Raji (cell line): Measurements from ENCODE around the gene DRAXIN.

Experiments used
- POLR2A ChIP-seq: IDR thresholded peaks from 2 replicates; pipeline ENCODE4 v1.6.1; 2011; ENCODE audit warnings: low read depth, low read length, control low read depth; ENCODE audit not compliant: insufficient read depth

DRAXIN gene

GRCh38 chr1:11751087-11751486 is 59.6 kb downstream of the DRAXIN start:
- TF ChIP-seq POLR2A, result no peak

GRCh38 chr1:11752359-11753088 is 61.0 kb downstream of the DRAXIN start:
- no peak for TF ChIP-seq POLR2A

GRCh38 chr1:11753555-11754208 is 62.2 kb downstream of the DRAXIN start:
- no peak for TF ChIP-seq POLR2A

GRCh38 chr1:11757047-11757446 is 65.5 kb downstream of the DRAXIN start:
- no peak for TF ChIP-seq POLR2A

- no peak for TF ChIP-seq POLR2A
Measured at GRCh38 chr1:11759791-11760190, 68.3 kb downstream of the DRAXIN start.

GRCh38 chr1:11761285-11761684 is 69.8 kb downstream of the DRAXIN start:
- no peak for TF ChIP-seq POLR2A

GRCh38 chr1:11761988-11762406 is 70.5 kb downstream of the DRAXIN start, which contains the start of gene C1orf167:
TSS of gene C1orf167 (plus strand) at chr1:11762193. CDS start at chr1:11764401, 2,208 bp downstream.
- TF ChIP-seq POLR2A, result no peak

GRCh38 chr1:11764115-11764514 is 72.6 kb downstream of the DRAXIN start:
- no peak for TF ChIP-seq POLR2A

GRCh38 chr1:11764519-11764918 is 73.0 kb downstream of the DRAXIN start:
- no peak for TF ChIP-seq POLR2A

GRCh38 chr1:11765661-11766428 is 74.3 kb downstream of the DRAXIN start:
- TF ChIP-seq POLR2A, result no peak

GRCh38 chr1:11766429-11766776 is 74.9 kb downstream of the DRAXIN start:
- TF ChIP-seq POLR2A, result no peak

GRCh38 chr1:11767922-11768704 is 76.6 kb downstream of the DRAXIN start:
- TF ChIP-seq POLR2A, result no peak

- no peak for TF ChIP-seq POLR2A
Measured at GRCh38 chr1:11768821-11769220, 77.3 kb downstream of the DRAXIN start.

GRCh38 chr1:11769274-11769673 is 77.8 kb downstream of the DRAXIN start:
- TF ChIP-seq POLR2A, result no peak

GRCh38 chr1:11770011-11770410 is 78.5 kb downstream of the DRAXIN start:
- TF ChIP-seq POLR2A, result no peak

GRCh38 chr1:11771481-11772043 is 80.1 kb downstream of the DRAXIN start:
- TF ChIP-seq POLR2A, result no peak
